ENCODE data around the gene REXO2.

The REXO2 gene

GRCh38 chr11:114472661-114473060 lies 33.4 kb downstream of the REXO2 start:
- Histone ChIP-seq H3K27me3 (ENCODE audit: insufficient read depth, low read length, poor library complexity) (no peaks in the 10 kb centered on the region), H3K4me2 (ENCODE audit: insufficient read depth, low read length) (no peak overlapping the region), H3K9ac (ENCODE audit: low read depth, low read length) (no peak overlapping the region), H3K4me1 (ENCODE audit: insufficient read depth, low read length) (no peaks in the 10 kb centered on the region), H3K27ac (ENCODE audit: low read length) (no peak overlapping the region), H3K79me2 (ENCODE audit: insufficient read depth, low read length) (no peaks in the 10 kb centered on the region), H4K20me1 (ENCODE audit: insufficient read depth, low read length) (no peaks in the 10 kb centered on the region), H3K9me3 (ENCODE audit: insufficient read depth, low read length, severe bottlenecking) (no peaks in the 10 kb centered on the region), H3K36me3 (ENCODE audit: insufficient read depth, low read length) (no peaks in the 10 kb centered on the region), H3K4me3 (ENCODE audit: low read depth in 1 of 2, low read length in 2 of 2) (no peak overlapping the region), H2AFZ (ENCODE audit: low read depth, low read length) (no peak overlapping the region)
- no peak for ATAC-seq (ENCODE audit: insufficient read depth, low read depth)
- no peak for DNase-seq
- TF ChIP-seq EZH2 (IDR thresholded peaks at IDR 0.05; ENCODE audit: borderline replicate concordance, low read depth, low read length, severe bottlenecking) = no peak
- TF ChIP-seq CTCF (IDR thresholded peaks at IDR 0.05; ENCODE audit: borderline replicate concordance, extremely low read depth, low read length, poor library complexity, severe bottlenecking) = no peak

- no peak overlapping the region for H3K4me3 ChIP-seq (ENCODE audit: low read depth in 1 of 2, low read length in 2 of 2)
- TF ChIP-seq CTCF (IDR thresholded peaks at IDR 0.05; ENCODE audit: borderline replicate concordance, extremely low read depth, low read length, poor library complexity, severe bottlenecking) = no peak
- no peak for TF ChIP-seq EZH2 (IDR thresholded peaks at IDR 0.05; ENCODE audit: borderline replicate concordance, low read depth, low read length, severe bottlenecking)
- ATAC-seq (ENCODE audit: insufficient read depth, low read depth) = no peak
- no peak overlapping the region for H3K9ac ChIP-seq (ENCODE audit: low read depth, low read length)
- no peaks in the 10 kb centered on the region for H4K20me1 ChIP-seq (ENCODE audit: insufficient read depth, low read length)
- H3K9me3 ChIP-seq (ENCODE audit: insufficient read depth, low read length, severe bottlenecking) = no peaks in the 10 kb centered on the region
- no peak overlapping the region for H3K27ac ChIP-seq (ENCODE audit: low read length)
- H3K79me2 ChIP-seq (ENCODE audit: insufficient read depth, low read length) = no peaks in the 10 kb centered on the region
- H3K4me1 ChIP-seq (ENCODE audit: insufficient read depth, low read length) = no peaks in the 10 kb centered on the region
- H3K4me2 ChIP-seq (ENCODE audit: insufficient read depth, low read length) = no peak overlapping the region
- DNase-seq = no peak
- no peak overlapping the region for H2AFZ ChIP-seq (ENCODE audit: low read depth, low read length)
- no peaks in the 10 kb centered on the region for H3K36me3 ChIP-seq (ENCODE audit: insufficient read depth, low read length)
- no peaks in the 10 kb centered on the region for H3K27me3 ChIP-seq (ENCODE audit: insufficient read depth, low read length, poor library complexity)
Observed at GRCh38 chr11:114478001-114478410, 38.7 kb downstream of the REXO2 start.

- Histone ChIP-seq H2AFZ (ENCODE audit: low read depth, low read length) (no peak overlapping the region), H3K4me3 (ENCODE audit: low read depth in 1 of 2, low read length in 2 of 2) (no peak overlapping the region)
- no peak for ATAC-seq (ENCODE audit: insufficient read depth, low read depth)
Observed at GRCh38 chr11:114478768-114479167, 39.5 kb downstream of the REXO2 start.

More at GRCh38 chr11:114478768-114479167, 39.5 kb downstream of the REXO2 start:
- H3K9ac ChIP-seq (ENCODE audit: low read depth, low read length) = no peak overlapping the region
- TF ChIP-seq EZH2 (IDR thresholded peaks at IDR 0.05; ENCODE audit: borderline replicate concordance, low read depth, low read length, severe bottlenecking) (no peak), CTCF (IDR thresholded peaks at IDR 0.05; ENCODE audit: borderline replicate concordance, extremely low read depth, low read length, poor library complexity, severe bottlenecking) (no peak)
- no peak overlapping the region for H3K27ac ChIP-seq (ENCODE audit: low read length)
- H3K9me3 ChIP-seq (ENCODE audit: insufficient read depth, low read length, severe bottlenecking) = no peaks in the 10 kb centered on the region
- H3K27me3 ChIP-seq (ENCODE audit: insufficient read depth, low read length, poor library complexity) = no peaks in the 10 kb centered on the region
- no peaks in the 10 kb centered on the region for H3K4me1 ChIP-seq (ENCODE audit: insufficient read depth, low read length)
- H3K79me2 ChIP-seq (ENCODE audit: insufficient read depth, low read length) = no peaks in the 10 kb centered on the region
- H3K4me2 ChIP-seq (ENCODE audit: insufficient read depth, low read length) = no peak overlapping the region
- no peaks in the 10 kb centered on the region for H3K36me3 ChIP-seq (ENCODE audit: insufficient read depth, low read length)
- no peaks in the 10 kb centered on the region for H4K20me1 ChIP-seq (ENCODE audit: insufficient read depth, low read length)
- no peak for DNase-seq
